Type B pancreatic cell (in vitro differentiated cells): ENCODE results near the gene HPCAL1. TPM values are rescaled to one million over a fixed set of nuclear protein-coding genes. Genes with fewer than 3 reads are reported as not detected.

Experiments
- DNase-seq: peaks from one replicate; pipeline ENCODE4 v3.0.0; 2021; ENCODE audit warnings: mixed read lengths; ENCODE audit not compliant: unreplicated experiment; ENCODE audit errors: extremely low spot score
- H3K27ac Mint-ChIP-seq: 2 replicates; pipeline ENCODE4 v1.8.0; 2021; ENCODE audit warnings: mild to moderate bottlenecking, mixed read lengths
- H3K27me3 Mint-ChIP-seq: 2 replicates; pipeline ENCODE4 v1.8.0; 2021; ENCODE audit warnings: mixed read lengths
- H3K36me3 Mint-ChIP-seq: 2 replicates; pipeline ENCODE4 v1.8.0; 2021; ENCODE audit warnings: mixed read lengths
- H3K4me1 Mint-ChIP-seq: one replicate; pipeline ENCODE4 v1.8.0; 2021; ENCODE audit warnings: mixed read lengths; ENCODE audit not compliant: unreplicated experiment
- H3K4me3 Mint-ChIP-seq: 2 replicates; pipeline ENCODE4 v1.8.0; 2021; ENCODE audit warnings: mild to moderate bottlenecking, mixed read lengths
- H3K9me3 Mint-ChIP-seq: 2 replicates; pipeline ENCODE4 v1.8.0; 2021; ENCODE audit warnings: mixed read lengths
- CTCF ChIP-seq: fragments of 200-600 bp; sonication (generic); conservative IDR thresholded peaks from 2 replicates; pipeline ENCODE4 v1.5.0; 2021; ENCODE audit warnings: antibody characterized with exemption, mild to moderate bottlenecking
- total RNA-seq: library from RNA; stranded (reverse); gene quantifications from 2 replicates; pipeline ENCODE4 v1.2.1, GENCODE V29; 2021; ENCODE audit warnings: low replicate concordance

Gene HPCAL1
- total RNA-seq, 1 donor from 2014 or later: 17.8 TPM

GRCh38 chr2:10397297-10397875 lies 94.7 kb downstream of the HPCAL1 start:
- H3K4me3 Mint-ChIP-seq: no peak overlapping the region
- H3K36me3 Mint-ChIP-seq: peaks cover 4% of the 10 kb centered on the region
- H3K27me3 Mint-ChIP-seq: no peaks in the 10 kb centered on the region
- no peak overlapping the region for H3K27ac Mint-ChIP-seq
- peaks cover 13% of the 10 kb centered on the region for H3K4me1 Mint-ChIP-seq
- DNase-seq: no peak
- no peaks in the 10 kb centered on the region for H3K9me3 Mint-ChIP-seq
- no peak for TF ChIP-seq CTCF

GRCh38 chr2:10397878-10398277 lies 95.2 kb downstream of the HPCAL1 start:
- H3K4me3 Mint-ChIP-seq: no peak overlapping the region
- H3K27me3 Mint-ChIP-seq: no peaks in the 10 kb centered on the region
- H3K27ac Mint-ChIP-seq: no peak overlapping the region
- peaks cover 11% of the 10 kb centered on the region for H3K4me1 Mint-ChIP-seq
- H3K36me3 Mint-ChIP-seq: peaks cover 4% of the 10 kb centered on the region
- DNase-seq: no peak
- no peaks in the 10 kb centered on the region for H3K9me3 Mint-ChIP-seq
- no peak for TF ChIP-seq CTCF

GRCh38 chr2:10398496-10398895 lies 95.8 kb downstream of the HPCAL1 start:
- no peak for DNase-seq
- H3K4me3 Mint-ChIP-seq: no peak overlapping the region
- H3K4me1 Mint-ChIP-seq: peaks cover 11% of the 10 kb centered on the region
- no peaks in the 10 kb centered on the region for H3K9me3 Mint-ChIP-seq
- H3K36me3 Mint-ChIP-seq: peaks cover 4% of the 10 kb centered on the region
- H3K27me3 Mint-ChIP-seq: no peaks in the 10 kb centered on the region
- no peak for TF ChIP-seq CTCF
- no peak overlapping the region for H3K27ac Mint-ChIP-seq

- H3K4me1 Mint-ChIP-seq: peaks cover 11% of the 10 kb centered on the region
- no peak overlapping the region for H3K27ac Mint-ChIP-seq
- TF ChIP-seq CTCF: no peak
- no peak for DNase-seq
- H3K36me3 Mint-ChIP-seq: peaks cover 4% of the 10 kb centered on the region
- H3K27me3 Mint-ChIP-seq: no peaks in the 10 kb centered on the region
- H3K4me3 Mint-ChIP-seq: no peak overlapping the region
- no peaks in the 10 kb centered on the region for H3K9me3 Mint-ChIP-seq
Measured at GRCh38 chr2:10399358-10399757, 96.7 kb downstream of the HPCAL1 start.

- H3K27me3 Mint-ChIP-seq: no peaks in the 10 kb centered on the region
- no peak for TF ChIP-seq CTCF
- H3K9me3 Mint-ChIP-seq: no peaks in the 10 kb centered on the region
- H3K4me3 Mint-ChIP-seq: no peak overlapping the region
- peaks cover 4% of the 10 kb centered on the region for H3K36me3 Mint-ChIP-seq
- DNase-seq: no peak
- peaks cover 10% of the 10 kb centered on the region for H3K4me1 Mint-ChIP-seq
- H3K27ac Mint-ChIP-seq: no peak overlapping the region
Measured at GRCh38 chr2:10400002-10400401, 97.3 kb downstream of the HPCAL1 start.

GRCh38 chr2:10400568-10400977 lies 97.9 kb downstream of the HPCAL1 start:
- no peak for DNase-seq
- Mint-ChIP-seq H3K4me3 (no peak overlapping the region), H3K27me3 (no peaks in the 10 kb centered on the region), H3K4me1 (peaks cover 4% of the 10 kb centered on the region), H3K36me3 (peaks cover 4% of the 10 kb centered on the region), H3K9me3 (no peaks in the 10 kb centered on the region), H3K27ac (no peak overlapping the region)
- no peak for TF ChIP-seq CTCF
